Heart right ventricle (tissue), 16 donors: ENCODE data around the gene MT1H. TPM values are rescaled to one million over a fixed set of nuclear protein-coding genes. Genes with fewer than 3 reads are reported as not detected.
A peak's percentile ranks its signal among the peaks of the same experiment; 100 is the strongest.

Experiments
- ATAC-seq, 8 donors: fragments of 200-7000 bp; cut with Tn5 transposase; one replicate each; pipeline ENCODE4 v1.9.1; 2020; ENCODE audit warnings: mild to moderate bottlenecking in 8 of 8, moderate library complexity in 8 of 8, moderate number of reproducible peaks in 1 of 8
- DNase-seq, 2 donors: peaks; one replicate each; pipeline ENCODE4 v3.0.0-alpha.2; 2020
- H3K27ac ChIP-seq, 10 donors: fragments of 200-600 bp; sonication (generic) in 2 of 10; one replicate each; pipeline versions ENCODE4 v1.5.0 to v1.8.0; 2020 to 2022; ENCODE audit warnings: mild to moderate bottlenecking in 3 of 10
- H3K27me3 ChIP-seq, 7 donors: fragments of 200-600 bp; one replicate each; pipeline ENCODE4 v1.8.0; 2021 to 2022; ENCODE audit warnings: mild to moderate bottlenecking in 2 of 7
- H3K36me3 ChIP-seq, 9 donors: fragments of 200-600 bp; sonication (generic) in 1 of 9; one replicate each; pipeline versions ENCODE4 v1.5.0 to v1.8.0; 2020 to 2022; ENCODE audit warnings: mild to moderate bottlenecking in 2 of 9
- H3K4me1 ChIP-seq, 9 donors: fragments of 200-600 bp; sonication (generic) in 1 of 9; one replicate each; pipeline versions ENCODE4 v1.5.0 to v1.8.0; 2020 to 2022; ENCODE audit warnings: mild to moderate bottlenecking in 4 of 9
- H3K4me3 ChIP-seq, 10 donors: fragments of 200-600 bp; sonication (generic) in 2 of 10; one replicate each; pipeline versions ENCODE4 v1.5.0 to v1.8.0; 2020 to 2022; ENCODE audit warnings: mild to moderate bottlenecking in 7 of 10, moderate library complexity in 2 of 10
- H3K9me3 ChIP-seq, 11 donors: fragments of 200-600 bp in 10 of 11; sonication (generic) in 2 of 11; one replicate each; pipeline versions ENCODE4 v1.5.0 to v1.8.0; 2013 to 2022; ENCODE audit warnings: mild to moderate bottlenecking in 2 of 11, control low read depth in 1 of 11, moderate library complexity in 1 of 11
- WGBS, 2 donors: extraction: QIAGEN DNeasy Blood & Tissue Kit; methylation state at CpG; one replicate each; pipeline ENCODE4 v1.1.7; 2013; ENCODE audit warnings: inconsistent platforms in 1 of 2; 5-methylcytosine and 5-hydroxymethylcytosine counted together
- intact Hi-C, 10 donors: fragments of 100-400 bp; cut with DNase I; formaldehyde crosslinking; loops; one replicate each; pipeline versions ENCODE4 v1.11.1 to v1.14.2; 2022
- polyA plus RNA-seq, 2 donors: library from polyadenylated mRNA; stranded (reverse); fragments of 200-250 nt; gene quantifications; one replicate each; pipeline ENCODE4 v1.2.3, GENCODE V29; 2013
- total RNA-seq, 10 donors: library from RNA; stranded (reverse); fragmentation: NEBNext Ultra II Directional in 3 of 10; extraction: Animal tissue kit (Norgen Biotek cat#: 25700) in 3 of 10; gene quantifications; one replicate each; pipeline versions ENCODE4 v1.2.1 to v1.2.4, GENCODE V29; 2021 to 2023
- TF ChIP-seq, protein P1 (sequence below), 9 donors: fragments of 200-600 bp; sonication (generic) in 2 of 9; IDR thresholded peaks; one replicate each; pipeline versions ENCODE4 v1.5.0 to v1.8.0; 2021 to 2022; ENCODE audit warnings: antibody characterized with exemption in 9 of 9, mild to moderate bottlenecking in 5 of 9, moderate library complexity in 1 of 9
- donor health status: Arrhythmogenic right ventricular cardiomyopathy.
- donor health status: ischemic (EF 13 %, LVEDD 7.1; RV severe dilation, severe dysfunction).
- donor health status: healthy with polysubstance abuse.
- donor health status: DM: no; HTN: yes; CAD: no.
- donor health status: DM: no; HTN: no; CAD: no.
- donor health status: ischemic (EF 25% LVEDD 6.9; RV normal size, moderate dysfunction).
- donor health status: ischemic (EF 25% LVEDD 5.7; RV mildly dilated, moderate dysfunction).
- donor health status: healthy.
- donor health status: DM: yes; HTN: yes; CAD: no.
- donor health status: Ischemic cardiomyopathy.
- donor health status: ischemic (EF 35%, LVEDD 5.7; RV mildly dilated, moderate dysfunction).
- donor health status: nonischemic (EF 11% LVEDD 7.7; RV severe dilation, severe dysfunction).
- donor health status: DM: yes; HTN: yes; CAD: no.
- donor health status: PGD.
- donor health status: ischemic (EF 29% LVEDD 5.4; RV normal size, mild dysfunction).
- donor health status: nonischemic (EF 23%, LVEDD 6.1; RV moderate dilation, normal function).

MT1H gene
- total and polyA plus RNA-seq, 12 donors, result 2.4 TPM; not detected in 11

DNA sequence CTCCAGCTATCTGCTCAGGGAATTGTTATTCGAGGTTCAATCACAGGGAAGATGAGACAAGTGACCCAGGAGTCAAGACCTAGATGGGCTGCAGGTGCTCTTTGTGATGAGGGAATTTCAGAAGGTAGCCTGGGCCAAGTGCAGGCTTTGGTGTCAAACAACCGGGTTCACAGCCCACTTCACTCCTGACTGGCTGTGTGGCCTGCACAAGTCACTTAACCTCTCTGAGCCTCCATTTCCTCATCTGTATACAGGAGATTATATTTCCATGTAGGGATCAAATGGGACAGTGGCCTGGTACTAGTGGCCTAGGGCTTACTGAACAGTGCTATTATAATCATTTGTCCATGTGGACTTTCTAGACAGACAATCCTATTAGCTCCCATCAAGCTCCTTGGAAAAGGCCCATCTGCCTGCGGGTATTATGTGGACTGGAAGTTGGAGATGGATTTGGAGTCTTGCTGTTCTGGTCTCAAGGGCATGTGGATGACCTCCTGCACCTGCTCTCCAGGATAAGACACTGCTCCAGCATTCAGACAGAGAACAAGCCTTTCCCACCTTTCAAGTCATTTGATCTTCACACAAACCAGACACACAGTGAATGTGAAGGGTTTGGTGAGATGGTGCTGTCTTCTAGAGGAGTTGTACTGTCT is 9.6 kb downstream of the MT1H start:
- H3K4me3 ChIP-seq, result no peak overlapping the region
- ATAC-seq (no peak), DNase-seq (no peak)
- TF ChIP-seq, protein P1, sequence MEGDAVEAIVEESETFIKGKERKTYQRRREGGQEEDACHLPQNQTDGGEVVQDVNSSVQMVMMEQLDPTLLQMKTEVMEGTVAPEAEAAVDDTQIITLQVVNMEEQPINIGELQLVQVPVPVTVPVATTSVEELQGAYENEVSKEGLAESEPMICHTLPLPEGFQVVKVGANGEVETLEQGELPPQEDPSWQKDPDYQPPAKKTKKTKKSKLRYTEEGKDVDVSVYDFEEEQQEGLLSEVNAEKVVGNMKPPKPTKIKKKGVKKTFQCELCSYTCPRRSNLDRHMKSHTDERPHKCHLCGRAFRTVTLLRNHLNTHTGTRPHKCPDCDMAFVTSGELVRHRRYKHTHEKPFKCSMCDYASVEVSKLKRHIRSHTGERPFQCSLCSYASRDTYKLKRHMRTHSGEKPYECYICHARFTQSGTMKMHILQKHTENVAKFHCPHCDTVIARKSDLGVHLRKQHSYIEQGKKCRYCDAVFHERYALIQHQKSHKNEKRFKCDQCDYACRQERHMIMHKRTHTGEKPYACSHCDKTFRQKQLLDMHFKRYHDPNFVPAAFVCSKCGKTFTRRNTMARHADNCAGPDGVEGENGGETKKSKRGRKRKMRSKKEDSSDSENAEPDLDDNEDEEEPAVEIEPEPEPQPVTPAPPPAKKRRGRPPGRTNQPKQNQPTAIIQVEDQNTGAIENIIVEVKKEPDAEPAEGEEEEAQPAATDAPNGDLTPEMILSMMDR (IDR thresholded peaks at IDR 0.05), result no peak
- H3K9me3 ChIP-seq, result no peaks in the 10 kb centered on the region
- peaks cover 0 to 28% (median 16%) of the 10 kb centered on the region in 7 donors for H3K27me3 ChIP-seq
- WGBS, 2 donors, result 91% methylated on average over 3 of the region's 3 CpGs
- H3K36me3 ChIP-seq, result no peaks in the 10 kb centered on the region
- H3K4me1 ChIP-seq, result peaks cover 0 to 49% (median 31%) of the 10 kb centered on the region in 9 donors
- intact Hi-C loops, result no loop called here
- H3K27ac ChIP-seq, result peak overlapping the region in 8 of 10 donors; percentile 27 to 84 (median 54)

GRCh38 chr16:56679818-56680217 is 10.2 kb downstream of the MT1H start:
- Histone ChIP-seq H3K27ac (peak overlapping the region in 8 of 10 donors; percentile 5 to 84 (median 54)), H3K9me3 (no peaks in the 10 kb centered on the region), H3K27me3 (peaks cover 0 to 23% (median 15%) of the 10 kb centered on the region in 7 donors), H3K4me1 (peaks cover 0 to 55% (median 35%) of the 10 kb centered on the region in 9 donors), H3K36me3 (no peaks in the 10 kb centered on the region), H3K4me3 (no peak overlapping the region)
- ATAC-seq (peak in 5 of 8 donors; percentile 20 to 58 (median 30)), DNase-seq (peak in 1 of 2 donors; percentile 16)
- intact Hi-C loops, result loop anchor here in 7 of 10 donors (5.0 kb wide), 4 partner anchors 38 to 78 kb away; partner anchors contain the start of genes MT2A (in 4 of the 7) and MT1E (in 2 of the 7)
- 62 to 63% methylated on average over 6 of the region's 6 CpGs for WGBS, 2 donors
- TF ChIP-seq, protein P1 (IDR thresholded peaks at IDR 0.05), result no peak

DNA sequence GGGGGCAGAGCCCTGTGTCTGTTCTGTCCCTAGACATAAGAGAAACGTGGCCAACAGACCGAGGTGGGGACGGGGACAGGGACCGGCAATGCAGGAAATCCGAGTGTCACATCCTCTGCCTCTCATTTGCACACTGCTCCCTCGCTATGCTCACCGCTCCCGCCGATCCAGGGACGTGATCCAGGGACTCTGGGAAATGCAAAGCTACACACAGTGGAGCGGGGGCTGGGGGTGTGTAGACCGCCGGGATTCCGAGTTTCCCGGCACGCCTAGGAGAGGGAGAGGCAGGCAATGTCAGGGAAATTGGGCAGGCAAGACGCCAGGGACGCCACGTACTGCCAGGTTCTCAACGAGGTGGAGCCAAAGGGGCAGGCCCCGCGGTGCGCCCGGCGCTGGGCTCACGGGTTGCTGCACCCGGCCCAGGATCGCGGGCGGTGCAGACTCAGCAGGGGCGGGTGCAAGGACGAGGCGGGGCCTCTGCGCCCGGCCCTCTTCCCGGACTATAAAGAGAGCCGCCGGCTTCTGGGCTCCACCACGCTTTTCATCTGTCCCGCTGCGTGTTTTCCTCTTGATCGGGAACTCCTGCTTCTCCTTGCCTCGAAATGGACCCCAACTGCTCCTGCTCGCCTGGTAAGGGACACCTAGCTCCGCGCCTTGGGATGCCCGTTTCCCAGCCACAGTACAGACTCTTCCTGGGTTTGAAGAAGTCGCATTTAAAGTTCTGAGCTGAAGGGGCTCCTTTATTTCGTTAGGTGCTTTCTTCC is 12.5 kb downstream of the MT1H start, which contains the start of gene MT1X:
Gene MT1X (plus strand): TSS at position 532 of the 764 bp plus-strand sequence. CDS start 71 bp downstream, at position 603.
- WGBS, 2 donors, result 1% methylated on average over 49 of the region's 49 CpGs
- Histone ChIP-seq H3K4me3 (peak within 1 kb of the TSS; percentile 37 to 71 (median 58)), H3K36me3 (no peaks in the 10 kb centered on the region), H3K9me3 (peaks cover 0 to 12% (median 0%) of the 10 kb centered on the region in 11 donors), H3K27ac (peak within 1 kb of the TSS; percentile 60 to 90 (median 82)), H3K4me1 (peaks cover 0 to 55% (median 28%) of the 10 kb centered on the region in 9 donors), H3K27me3 (peaks cover 0 to under 1% (median 0%) of the 10 kb centered on the region in 7 donors)
- TF ChIP-seq, protein P1 (IDR thresholded peaks at IDR 0.05), result no peak
- ATAC-seq (peak; percentile 93 to 99 (median 98)), DNase-seq (peak; percentile 88 to 95)
- intact Hi-C loops, result loop anchor here in 8 of 10 donors (1.0 to 5.0 kb wide), 7 partner anchors 40 to 80 kb away; partner anchors contain the start of genes MT2A (in 6 of the 8) and MT1E (in 2 of the 8)
